ENCODE measurements around the gene ZW10. TPM values are rescaled to one million over a fixed set of nuclear protein-coding genes. Genes with fewer than 3 reads are reported as not detected.

The ZW10 gene
- total RNA-seq, 2 donors from 2014 or later: 24.1 to 26.4 TPM

GRCh38 chr11:113808931-113809330 lies 35.4 kb upstream of the ZW10 start:
- no peaks in the 10 kb centered on the region for H3K27me3 Mint-ChIP-seq (ENCODE audit: insufficient read depth)
- H3K9me3 Mint-ChIP-seq: no peaks in the 10 kb centered on the region
- no peaks in the 10 kb centered on the region for H3K4me1 Mint-ChIP-seq
- Histone ChIP-seq H3K27me3 (ENCODE audit: control insufficient read depth, insufficient read depth, low read length, poor library complexity, severe bottlenecking) (no peaks in the 10 kb centered on the region), H3K9me3 (ENCODE audit: control insufficient read depth, low read length) (no peaks in the 10 kb centered on the region), H3K4me1 (ENCODE audit: control insufficient read depth, insufficient read depth, low read length) (no peaks in the 10 kb centered on the region), H3K4me3 (ENCODE audit: low read length) (no peak overlapping the region), H3K27ac (ENCODE audit: low read depth, low read length) (no peak overlapping the region), H3K9ac (ENCODE audit: extremely low read depth, low read length, poor library complexity, severe bottlenecking) (no peak overlapping the region), H3K36me3 (ENCODE audit: control insufficient read depth, insufficient read depth, low read length) (peaks cover 86% of the 10 kb centered on the region)
- H3K4me3 Mint-ChIP-seq: no peak overlapping the region
- WGBS, 2 experiments (ENCODE audit: insufficient coverage in 1 of 2, insufficient read length in 1 of 2): 86 to 100% methylated on average over 1 of the region's 2 CpGs
- peaks cover 76% of the 10 kb centered on the region for H3K36me3 Mint-ChIP-seq (ENCODE audit: low read depth)
- no peak for TF ChIP-seq CTCF (conservative IDR thresholded peaks at IDR 0.05)
- H3K27ac Mint-ChIP-seq: no peak overlapping the region
- DNase-seq: no peak

- Histone ChIP-seq H3K9ac (ENCODE audit: extremely low read depth, low read length, poor library complexity, severe bottlenecking) (no peak overlapping the region), H3K27ac (ENCODE audit: low read depth, low read length) (no peak overlapping the region), H3K4me1 (ENCODE audit: control insufficient read depth, insufficient read depth, low read length) (no peaks in the 10 kb centered on the region), H3K9me3 (ENCODE audit: control insufficient read depth, low read length) (no peaks in the 10 kb centered on the region), H3K36me3 (ENCODE audit: control insufficient read depth, insufficient read depth, low read length) (peaks cover 88% of the 10 kb centered on the region), H3K27me3 (ENCODE audit: control insufficient read depth, insufficient read depth, low read length, poor library complexity, severe bottlenecking) (no peaks in the 10 kb centered on the region), H3K4me3 (ENCODE audit: low read length) (no peak overlapping the region)
- peak; percentile 90 for TF ChIP-seq CTCF (conservative IDR thresholded peaks at IDR 0.05)
- Mint-ChIP-seq H3K27ac (no peak overlapping the region), H3K4me1 (no peaks in the 10 kb centered on the region), H3K4me3 (no peak overlapping the region), H3K9me3 (no peaks in the 10 kb centered on the region), H3K27me3 (ENCODE audit: insufficient read depth) (no peaks in the 10 kb centered on the region), H3K36me3 (ENCODE audit: low read depth) (peaks cover 82% of the 10 kb centered on the region)
- 84% methylated on average over 2 of the region's 2 CpGs; no CpG with 5 or more reads in 1 of the 2 experiments for WGBS, 2 experiments (ENCODE audit: insufficient coverage in 1 of 2, insufficient read length in 1 of 2)
- peak; percentile 90 for DNase-seq
Observed at GRCh38 chr11:113806406-113806805, 32.9 kb upstream of the ZW10 start.

GRCh38 chr11:113805640-113806039 lies 32.1 kb upstream of the ZW10 start:
- H3K4me1 Mint-ChIP-seq: no peaks in the 10 kb centered on the region
- no peaks in the 10 kb centered on the region for H3K27me3 Mint-ChIP-seq (ENCODE audit: insufficient read depth)
- no peak for DNase-seq
- Histone ChIP-seq H3K27ac (ENCODE audit: low read depth, low read length) (no peak overlapping the region), H3K9me3 (ENCODE audit: control insufficient read depth, low read length) (no peaks in the 10 kb centered on the region), H3K27me3 (ENCODE audit: control insufficient read depth, insufficient read depth, low read length, poor library complexity, severe bottlenecking) (no peaks in the 10 kb centered on the region), H3K4me3 (ENCODE audit: low read length) (no peak overlapping the region), H3K36me3 (ENCODE audit: control insufficient read depth, insufficient read depth, low read length) (peaks cover 92% of the 10 kb centered on the region), H3K9ac (ENCODE audit: extremely low read depth, low read length, poor library complexity, severe bottlenecking) (no peak overlapping the region), H3K4me1 (ENCODE audit: control insufficient read depth, insufficient read depth, low read length) (no peaks in the 10 kb centered on the region)
- H3K36me3 Mint-ChIP-seq (ENCODE audit: low read depth): peaks cover 82% of the 10 kb centered on the region
- no peak overlapping the region for H3K4me3 Mint-ChIP-seq
- TF ChIP-seq CTCF (conservative IDR thresholded peaks at IDR 0.05): no peak
- H3K27ac Mint-ChIP-seq: no peak overlapping the region
- no peaks in the 10 kb centered on the region for H3K9me3 Mint-ChIP-seq

Measured in endodermal cell (in vitro differentiated cells).